ENCODE results near the gene CNN3. TPM values are rescaled to one million over a fixed set of nuclear protein-coding genes. Genes with fewer than 3 reads are reported as not detected.

Gene CNN3
- total and polyA plus RNA-seq, 4 donors: 326 to 379 (median 357) TPM

DNA sequence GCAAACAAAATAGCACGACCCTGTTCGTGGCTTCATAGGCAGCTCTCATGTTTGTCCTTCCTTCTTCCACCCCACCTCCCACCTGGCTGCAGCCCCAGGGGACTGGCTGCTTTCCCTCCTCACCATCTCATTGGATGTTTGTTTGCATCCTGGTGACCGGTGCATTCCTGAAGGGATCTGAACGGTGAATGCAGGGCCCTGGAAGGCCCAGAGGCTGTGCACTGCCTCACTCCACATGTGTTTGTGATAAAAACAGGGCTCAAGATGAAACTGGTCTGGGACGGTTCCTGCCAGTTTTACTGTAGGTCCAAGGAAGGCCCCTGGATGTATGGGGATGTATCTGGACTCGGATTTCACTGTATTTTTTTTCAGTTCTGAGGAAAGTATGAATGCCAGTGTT lies 42.8 kb downstream of the CNN3 start:
- peaks cover 26% of the 10 kb centered on the region for H3K4me1 ChIP-seq (ENCODE audit: control insufficient read depth, insufficient read depth, low read length)
- peak in 2 of 6 donors; percentile 26 to 77 for DNase-seq (ENCODE audit: low read depth in 4 of 6, low spot score in 6 of 6)
- H3K27me3 ChIP-seq (ENCODE audit: control insufficient read depth, insufficient read depth, low read length): no peaks in the 10 kb centered on the region
- no peaks in the 10 kb centered on the region for H3K36me3 ChIP-seq (ENCODE audit: control insufficient read depth, insufficient read depth, low read length)
- H3K9me3 ChIP-seq (ENCODE audit: control insufficient read depth, insufficient read depth, low read length): no peaks in the 10 kb centered on the region
- no peak overlapping the region for H3K4me3 ChIP-seq (ENCODE audit: low read depth, low read length)
- H3K27ac ChIP-seq (ENCODE audit: low read depth, low read length): peak overlapping the region; percentile 85
- WGBS (ENCODE audit: insufficient coverage): 8% methylated on average over 6 of the region's 6 CpGs

DNA sequence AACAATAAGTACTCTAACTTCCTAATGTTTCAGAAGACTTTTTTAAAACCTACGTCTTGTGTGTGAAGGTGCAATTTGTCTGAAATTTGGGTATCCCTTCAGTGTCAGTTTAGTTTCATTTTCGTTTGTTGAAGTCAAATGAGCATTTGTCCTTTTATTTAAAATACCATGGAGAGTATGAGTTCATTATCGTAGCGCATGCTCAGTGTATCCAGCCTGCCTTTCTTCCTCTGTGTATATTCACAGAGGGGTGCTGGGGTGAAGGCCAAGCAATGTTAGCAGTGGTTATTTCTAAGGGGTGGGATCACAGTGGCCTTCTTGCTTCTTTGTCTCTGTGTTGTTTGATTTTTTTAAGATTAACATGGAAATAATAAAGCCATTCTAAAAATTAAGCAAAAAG lies 43.2 kb downstream of the CNN3 start:
- peak overlapping the region; percentile 7 for H3K4me3 ChIP-seq (ENCODE audit: low read depth, low read length)
- WGBS (ENCODE audit: insufficient coverage): no CpG with 5 or more reads among the region's 4 CpGs
- peak overlapping the region; percentile 85 for H3K27ac ChIP-seq (ENCODE audit: low read depth, low read length)
- peak in 1 of 6 donors; percentile 78 for DNase-seq (ENCODE audit: low read depth in 4 of 6, low spot score in 6 of 6)
- no peaks in the 10 kb centered on the region for H3K27me3 ChIP-seq (ENCODE audit: control insufficient read depth, insufficient read depth, low read length)
- peaks cover 26% of the 10 kb centered on the region for H3K4me1 ChIP-seq (ENCODE audit: control insufficient read depth, insufficient read depth, low read length)
- no peaks in the 10 kb centered on the region for H3K9me3 ChIP-seq (ENCODE audit: control insufficient read depth, insufficient read depth, low read length)
- no peaks in the 10 kb centered on the region for H3K36me3 ChIP-seq (ENCODE audit: control insufficient read depth, insufficient read depth, low read length)

DNA sequence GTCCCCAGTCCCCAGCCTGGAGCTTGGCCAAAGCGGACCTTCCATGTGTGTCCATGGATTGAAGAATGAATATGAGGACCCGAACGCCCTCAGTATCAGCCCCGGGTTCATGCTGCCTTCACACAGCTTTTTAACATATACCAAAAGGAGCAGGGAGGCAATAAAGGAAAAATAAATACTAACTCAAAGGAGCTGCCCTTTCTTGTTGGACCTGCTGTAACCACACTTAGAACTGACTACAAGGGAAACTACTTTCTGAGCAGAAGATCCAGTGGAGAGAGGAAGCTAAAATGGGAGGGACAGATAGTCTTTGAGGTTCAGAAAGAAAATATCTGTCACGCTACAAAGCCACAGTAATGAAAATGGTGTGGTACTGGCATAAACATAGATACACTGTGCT lies 48.6 kb downstream of the CNN3 start:
- Histone ChIP-seq H3K4me3 (ENCODE audit: low read depth, low read length) (no peak overlapping the region), H3K9me3 (ENCODE audit: control insufficient read depth, insufficient read depth, low read length) (no peaks in the 10 kb centered on the region), H3K36me3 (ENCODE audit: control insufficient read depth, insufficient read depth, low read length) (no peaks in the 10 kb centered on the region), H3K4me1 (ENCODE audit: control insufficient read depth, insufficient read depth, low read length) (peaks cover 20% of the 10 kb centered on the region), H3K27me3 (ENCODE audit: control insufficient read depth, insufficient read depth, low read length) (no peaks in the 10 kb centered on the region), H3K27ac (ENCODE audit: low read depth, low read length) (no peak overlapping the region)
- no CpG with 5 or more reads among the region's 5 CpGs for WGBS (ENCODE audit: insufficient coverage)
- DNase-seq (ENCODE audit: low read depth in 4 of 6, low spot score in 6 of 6): no peak

DNA sequence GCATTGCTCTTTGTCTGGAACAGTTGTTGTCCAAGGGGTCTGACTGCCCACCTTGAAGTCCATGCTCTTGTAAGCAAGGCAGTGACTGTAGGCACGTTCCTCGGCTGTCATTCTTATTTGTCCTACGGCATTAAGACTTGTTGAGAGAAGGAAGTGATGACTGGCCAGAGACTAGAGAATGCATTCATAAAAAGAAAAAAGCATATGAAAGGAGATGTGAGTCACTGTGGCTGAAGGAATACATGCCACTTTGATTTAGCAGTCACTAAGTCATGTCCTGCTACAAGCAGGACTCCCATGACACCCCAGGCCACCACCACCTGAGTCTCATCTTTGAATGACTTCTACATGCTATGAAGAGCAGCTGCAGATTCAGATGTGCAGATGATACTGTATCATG lies 50.5 kb downstream of the CNN3 start:
- WGBS (ENCODE audit: insufficient coverage): 84% methylated on average over 3 of the region's 3 CpGs
- DNase-seq (ENCODE audit: low read depth in 4 of 6, low spot score in 6 of 6): no peak
- peaks cover 23% of the 10 kb centered on the region for H3K4me1 ChIP-seq (ENCODE audit: control insufficient read depth, insufficient read depth, low read length)
- no peaks in the 10 kb centered on the region for H3K27me3 ChIP-seq (ENCODE audit: control insufficient read depth, insufficient read depth, low read length)
- H3K9me3 ChIP-seq (ENCODE audit: control insufficient read depth, insufficient read depth, low read length): no peaks in the 10 kb centered on the region
- H3K4me3 ChIP-seq (ENCODE audit: low read depth, low read length): no peak overlapping the region
- no peak overlapping the region for H3K27ac ChIP-seq (ENCODE audit: low read depth, low read length)
- H3K36me3 ChIP-seq (ENCODE audit: control insufficient read depth, insufficient read depth, low read length): no peaks in the 10 kb centered on the region

DNA sequence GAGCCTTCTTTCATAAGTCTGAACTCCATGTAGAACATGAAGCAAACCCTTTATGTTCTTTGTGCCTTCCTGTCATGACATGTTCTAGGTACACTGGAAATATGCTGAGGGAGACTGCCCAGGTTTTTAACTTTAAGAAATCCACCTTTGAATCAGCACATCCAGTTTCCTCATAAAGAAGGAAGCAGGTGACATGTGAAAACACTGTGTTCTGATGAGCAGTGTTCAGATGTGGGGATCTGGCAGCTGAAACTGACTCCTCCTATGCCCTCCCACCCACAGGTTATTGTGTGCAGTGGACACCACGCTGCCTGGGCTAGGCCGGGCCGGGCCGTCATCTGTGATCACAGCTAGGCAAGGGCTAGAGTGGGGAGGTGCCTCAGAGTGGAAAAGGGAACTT lies 51.1 kb downstream of the CNN3 start:
- Histone ChIP-seq H3K36me3 (ENCODE audit: control insufficient read depth, insufficient read depth, low read length) (no peaks in the 10 kb centered on the region), H3K27ac (ENCODE audit: low read depth, low read length) (no peak overlapping the region), H3K4me3 (ENCODE audit: low read depth, low read length) (no peak overlapping the region), H3K27me3 (ENCODE audit: control insufficient read depth, insufficient read depth, low read length) (no peaks in the 10 kb centered on the region), H3K9me3 (ENCODE audit: control insufficient read depth, insufficient read depth, low read length) (no peaks in the 10 kb centered on the region), H3K4me1 (ENCODE audit: control insufficient read depth, insufficient read depth, low read length) (peaks cover 23% of the 10 kb centered on the region)
- no CpG with 5 or more reads among the region's 4 CpGs for WGBS (ENCODE audit: insufficient coverage)
- no peak for DNase-seq (ENCODE audit: low read depth in 4 of 6, low spot score in 6 of 6)

DNA sequence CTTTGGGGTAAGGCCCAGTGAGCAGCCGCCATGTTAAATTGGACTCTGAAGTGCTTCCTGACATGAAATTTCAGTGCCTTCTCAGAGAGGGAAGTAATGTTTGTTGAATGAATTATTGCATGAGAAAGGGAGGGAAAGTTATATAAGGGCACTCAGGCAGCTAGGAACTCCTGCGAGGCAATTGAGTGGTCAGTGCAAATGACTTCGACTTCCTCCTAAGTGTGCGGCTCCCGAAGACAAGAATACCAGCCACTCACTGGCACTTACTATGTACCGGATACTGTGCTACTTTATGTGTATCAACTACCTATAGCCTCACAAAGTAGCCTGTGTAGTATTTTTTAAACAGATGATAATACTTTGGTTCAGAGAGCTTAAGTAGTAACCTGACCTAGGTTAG lies 52.5 kb downstream of the CNN3 start:
- Histone ChIP-seq H3K4me1 (ENCODE audit: control insufficient read depth, insufficient read depth, low read length) (peaks cover 23% of the 10 kb centered on the region), H3K36me3 (ENCODE audit: control insufficient read depth, insufficient read depth, low read length) (no peaks in the 10 kb centered on the region), H3K4me3 (ENCODE audit: low read depth, low read length) (no peak overlapping the region), H3K9me3 (ENCODE audit: control insufficient read depth, insufficient read depth, low read length) (no peaks in the 10 kb centered on the region), H3K27ac (ENCODE audit: low read depth, low read length) (peak overlapping the region; percentile 91), H3K27me3 (ENCODE audit: control insufficient read depth, insufficient read depth, low read length) (no peaks in the 10 kb centered on the region)
- 86% methylated on average over 3 of the region's 6 CpGs for WGBS (ENCODE audit: insufficient coverage)
- no peak for DNase-seq (ENCODE audit: low read depth in 4 of 6, low spot score in 6 of 6)

DNA sequence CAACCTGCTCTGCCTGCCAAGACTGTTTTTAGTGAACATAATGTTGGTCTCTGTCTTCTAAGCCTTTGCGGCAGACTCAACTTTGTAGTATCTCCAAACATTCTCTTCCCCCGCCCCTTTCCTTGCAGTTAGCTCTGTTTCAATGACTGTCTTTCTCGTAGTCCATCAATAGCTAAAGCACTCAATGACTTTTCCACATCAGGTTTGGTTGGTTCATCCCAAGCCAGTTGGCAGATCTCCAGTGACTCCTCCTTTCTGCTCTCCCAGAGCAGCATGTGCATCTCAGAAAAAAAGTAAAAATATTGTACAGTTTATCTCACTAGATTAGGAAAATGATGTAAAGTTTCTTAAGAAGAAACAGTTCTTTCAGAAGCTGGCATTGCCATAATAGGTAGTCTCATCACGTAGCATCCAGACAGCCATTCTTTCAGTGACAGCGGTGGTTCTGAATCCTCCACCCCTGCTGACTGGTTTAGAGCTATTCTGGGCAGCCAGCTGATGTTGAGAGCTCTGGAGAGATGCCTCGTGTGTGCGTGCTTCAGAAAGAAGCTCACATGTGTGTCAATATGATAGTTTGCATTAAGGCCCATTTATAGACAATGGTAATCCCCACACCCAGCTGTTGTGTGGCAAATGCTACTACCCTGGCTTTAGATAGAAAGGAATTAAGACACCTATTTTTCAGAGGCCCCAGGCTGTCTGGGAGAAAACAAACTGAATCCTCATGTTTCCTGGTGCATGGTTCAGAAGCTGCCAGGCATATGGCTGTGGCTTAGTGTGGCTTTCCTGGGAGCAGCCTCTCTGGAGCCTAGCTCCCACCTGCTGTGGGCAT lies 53.2 kb downstream of the CNN3 start:
- H3K27ac ChIP-seq (ENCODE audit: low read depth, low read length): peak overlapping the region; percentile 91
- H3K4me1 ChIP-seq (ENCODE audit: control insufficient read depth, insufficient read depth, low read length): peaks cover 23% of the 10 kb centered on the region
- peak overlapping the region; percentile 2 for H3K4me3 ChIP-seq (ENCODE audit: low read depth, low read length)
- DNase-seq (ENCODE audit: low read depth in 4 of 6, low spot score in 6 of 6): peak in 3 of 6 donors; percentile 80 to 92 (median 90)
- H3K9me3 ChIP-seq (ENCODE audit: control insufficient read depth, insufficient read depth, low read length): no peaks in the 10 kb centered on the region
- WGBS (ENCODE audit: insufficient coverage): 26% methylated on average over 6 of the region's 7 CpGs
- H3K36me3 ChIP-seq (ENCODE audit: control insufficient read depth, insufficient read depth, low read length): no peaks in the 10 kb centered on the region
- no peaks in the 10 kb centered on the region for H3K27me3 ChIP-seq (ENCODE audit: control insufficient read depth, insufficient read depth, low read length)

DNA sequence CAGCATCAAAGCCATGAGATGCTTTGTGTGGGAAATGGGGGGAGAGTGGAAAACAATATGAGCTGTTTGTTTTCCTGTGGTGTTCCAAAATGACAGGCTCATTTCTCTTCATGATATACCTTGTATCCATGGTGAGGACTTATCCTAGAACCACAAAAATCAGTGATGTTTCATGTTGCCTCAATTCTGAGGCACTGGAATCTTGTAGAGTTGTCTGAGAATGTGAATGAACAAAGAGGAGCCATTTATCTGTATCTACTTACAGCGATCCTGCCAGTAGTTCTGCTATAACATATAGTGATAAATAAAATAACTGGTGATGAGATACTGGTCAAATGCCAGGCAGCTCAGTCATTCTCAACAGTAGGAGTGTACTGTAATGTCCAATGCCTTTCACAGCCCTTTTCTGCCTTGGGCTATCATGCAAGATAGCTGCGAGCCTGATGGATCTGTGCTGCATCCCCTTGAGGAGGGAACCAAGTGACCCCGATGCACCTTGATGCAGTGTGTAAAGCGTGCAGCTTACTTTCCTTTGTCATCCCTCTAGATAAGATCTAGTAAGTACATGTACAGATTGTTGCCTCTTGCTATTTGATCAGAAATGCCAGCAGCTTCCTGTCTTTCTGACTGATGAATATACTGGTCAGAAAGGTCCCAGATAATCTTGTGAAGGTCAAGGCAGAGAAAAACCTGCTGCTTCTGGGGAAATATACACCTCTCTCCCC lies 54.0 kb downstream of the CNN3 start:
- H3K9me3 ChIP-seq (ENCODE audit: control insufficient read depth, insufficient read depth, low read length): no peaks in the 10 kb centered on the region
- peak in 2 of 6 donors; percentile 9 to 45 for DNase-seq (ENCODE audit: low read depth in 4 of 6, low spot score in 6 of 6)
- no peaks in the 10 kb centered on the region for H3K36me3 ChIP-seq (ENCODE audit: control insufficient read depth, insufficient read depth, low read length)
- peaks cover 23% of the 10 kb centered on the region for H3K4me1 ChIP-seq (ENCODE audit: control insufficient read depth, insufficient read depth, low read length)
- no peaks in the 10 kb centered on the region for H3K27me3 ChIP-seq (ENCODE audit: control insufficient read depth, insufficient read depth, low read length)
- peak overlapping the region; percentile 91 for H3K27ac ChIP-seq (ENCODE audit: low read depth, low read length)
- no peak overlapping the region for H3K4me3 ChIP-seq (ENCODE audit: low read depth, low read length)
- WGBS (ENCODE audit: insufficient coverage): 71% methylated on average over 1 of the region's 4 CpGs

DNA sequence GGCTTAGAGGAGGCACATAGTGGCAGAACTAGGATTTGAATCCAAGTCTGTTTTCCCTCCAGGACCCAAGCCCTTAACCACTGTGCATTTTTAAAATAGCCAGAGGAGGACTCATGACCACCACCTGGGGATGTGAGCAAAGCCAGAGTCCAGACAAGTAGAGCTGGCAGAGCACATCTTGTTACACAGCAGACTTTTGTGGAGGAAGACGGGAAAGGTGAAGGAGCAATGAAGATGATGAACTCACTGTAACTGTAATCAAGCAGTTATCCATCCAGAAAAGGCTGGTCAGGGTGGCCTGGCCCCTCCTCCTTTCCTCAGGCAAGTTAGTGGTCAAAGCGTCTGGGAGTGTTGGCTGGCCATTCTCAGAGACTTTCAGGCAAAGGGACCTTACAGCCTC lies 55.9 kb downstream of the CNN3 start:
- no peak overlapping the region for H3K27ac ChIP-seq (ENCODE audit: low read depth, low read length)
- H3K4me3 ChIP-seq (ENCODE audit: low read depth, low read length): no peak overlapping the region
- H3K36me3 ChIP-seq (ENCODE audit: control insufficient read depth, insufficient read depth, low read length): no peaks in the 10 kb centered on the region
- no peak for DNase-seq (ENCODE audit: low read depth in 4 of 6, low spot score in 6 of 6)
- no peaks in the 10 kb centered on the region for H3K9me3 ChIP-seq (ENCODE audit: control insufficient read depth, insufficient read depth, low read length)
- peaks cover 23% of the 10 kb centered on the region for H3K4me1 ChIP-seq (ENCODE audit: control insufficient read depth, insufficient read depth, low read length)
- 63% methylated on average over 1 of the region's 2 CpGs for WGBS (ENCODE audit: insufficient coverage)
- no peaks in the 10 kb centered on the region for H3K27me3 ChIP-seq (ENCODE audit: control insufficient read depth, insufficient read depth, low read length)

All from spinal cord (tissue), 10 donors.